ENCODE measurements around the gene NFE2. TPM values are rescaled to one million over a fixed set of nuclear protein-coding genes. Genes with fewer than 3 reads are reported as not detected.

NFE2 gene
- total RNA-seq, 1 donor from 2014 or later: 0.49 TPM

DNA sequence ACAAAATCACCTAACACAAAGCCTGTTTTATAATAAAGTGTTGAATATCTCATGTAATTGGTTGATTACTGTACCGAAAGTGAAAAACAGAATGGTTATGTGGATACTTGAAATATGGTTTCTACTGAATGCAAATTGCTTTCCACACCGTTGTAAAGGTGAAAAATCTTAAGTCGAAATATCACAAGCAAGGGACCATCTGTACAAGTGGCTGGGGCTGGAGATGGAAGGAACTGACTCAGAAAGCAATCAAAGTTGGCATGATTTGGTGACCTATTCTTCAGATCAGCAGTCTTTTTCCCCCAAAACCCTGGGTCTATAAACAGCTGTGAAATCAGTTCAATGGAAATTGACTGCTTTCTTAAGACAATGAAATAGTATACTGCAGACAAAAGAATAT, 24.4 kb downstream of the NFE2 start:
- DNase-seq (ENCODE audit: low spot score): no peak

DNA sequence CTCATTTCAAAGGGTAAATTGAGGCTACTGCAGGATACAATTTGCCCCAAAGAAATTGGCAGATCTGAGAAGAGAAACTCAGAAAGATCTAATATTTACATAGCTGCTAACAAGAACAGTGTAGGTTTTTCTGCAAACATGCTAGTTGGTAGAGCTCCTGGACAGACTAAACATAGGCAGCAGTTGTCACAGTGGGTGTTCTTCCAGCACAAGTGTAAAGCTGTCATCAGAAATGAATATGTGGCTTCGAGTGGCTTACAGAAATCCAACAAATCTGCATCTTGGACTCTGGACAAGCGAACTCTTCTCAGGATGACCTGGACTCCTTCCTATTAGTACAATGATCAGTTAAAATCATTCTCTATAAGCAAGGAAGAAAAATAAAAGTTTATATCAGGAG, 26.8 kb downstream of the NFE2 start:
- Mint-ChIP-seq H3K27ac (ENCODE audit: unreplicated experiment) (no peak overlapping the region), H3K4me3 (ENCODE audit: unreplicated experiment) (no peak overlapping the region), H3K27me3 (ENCODE audit: unreplicated experiment) (no peaks in the 10 kb centered on the region), H3K9me3 (ENCODE audit: unreplicated experiment) (no peaks in the 10 kb centered on the region), H3K4me1 (ENCODE audit: unreplicated experiment) (peaks cover 11% of the 10 kb centered on the region), H3K36me3 (ENCODE audit: low read depth, unreplicated experiment) (peaks cover 14% of the 10 kb centered on the region)
- TF ChIP-seq, protein P1, sequence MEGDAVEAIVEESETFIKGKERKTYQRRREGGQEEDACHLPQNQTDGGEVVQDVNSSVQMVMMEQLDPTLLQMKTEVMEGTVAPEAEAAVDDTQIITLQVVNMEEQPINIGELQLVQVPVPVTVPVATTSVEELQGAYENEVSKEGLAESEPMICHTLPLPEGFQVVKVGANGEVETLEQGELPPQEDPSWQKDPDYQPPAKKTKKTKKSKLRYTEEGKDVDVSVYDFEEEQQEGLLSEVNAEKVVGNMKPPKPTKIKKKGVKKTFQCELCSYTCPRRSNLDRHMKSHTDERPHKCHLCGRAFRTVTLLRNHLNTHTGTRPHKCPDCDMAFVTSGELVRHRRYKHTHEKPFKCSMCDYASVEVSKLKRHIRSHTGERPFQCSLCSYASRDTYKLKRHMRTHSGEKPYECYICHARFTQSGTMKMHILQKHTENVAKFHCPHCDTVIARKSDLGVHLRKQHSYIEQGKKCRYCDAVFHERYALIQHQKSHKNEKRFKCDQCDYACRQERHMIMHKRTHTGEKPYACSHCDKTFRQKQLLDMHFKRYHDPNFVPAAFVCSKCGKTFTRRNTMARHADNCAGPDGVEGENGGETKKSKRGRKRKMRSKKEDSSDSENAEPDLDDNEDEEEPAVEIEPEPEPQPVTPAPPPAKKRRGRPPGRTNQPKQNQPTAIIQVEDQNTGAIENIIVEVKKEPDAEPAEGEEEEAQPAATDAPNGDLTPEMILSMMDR (IDR thresholded peaks at IDR 0.05; ENCODE audit: unreplicated experiment): no peak
- no peak for DNase-seq (ENCODE audit: low spot score)

More for the DNA sequence above, 24.4 kb downstream of the NFE2 start:
- no peaks in the 10 kb centered on the region for H3K27me3 Mint-ChIP-seq (ENCODE audit: unreplicated experiment)
- no peak overlapping the region for H3K27ac Mint-ChIP-seq (ENCODE audit: unreplicated experiment)
- H3K9me3 Mint-ChIP-seq (ENCODE audit: unreplicated experiment): no peaks in the 10 kb centered on the region
- TF ChIP-seq, protein P1 (IDR thresholded peaks at IDR 0.05; ENCODE audit: unreplicated experiment): no peak
- peaks cover 13% of the 10 kb centered on the region for H3K4me1 Mint-ChIP-seq (ENCODE audit: unreplicated experiment)
- H3K4me3 Mint-ChIP-seq (ENCODE audit: unreplicated experiment): peak overlapping the region; percentile 52
- peaks cover 16% of the 10 kb centered on the region for H3K36me3 Mint-ChIP-seq (ENCODE audit: low read depth, unreplicated experiment)

DNA sequence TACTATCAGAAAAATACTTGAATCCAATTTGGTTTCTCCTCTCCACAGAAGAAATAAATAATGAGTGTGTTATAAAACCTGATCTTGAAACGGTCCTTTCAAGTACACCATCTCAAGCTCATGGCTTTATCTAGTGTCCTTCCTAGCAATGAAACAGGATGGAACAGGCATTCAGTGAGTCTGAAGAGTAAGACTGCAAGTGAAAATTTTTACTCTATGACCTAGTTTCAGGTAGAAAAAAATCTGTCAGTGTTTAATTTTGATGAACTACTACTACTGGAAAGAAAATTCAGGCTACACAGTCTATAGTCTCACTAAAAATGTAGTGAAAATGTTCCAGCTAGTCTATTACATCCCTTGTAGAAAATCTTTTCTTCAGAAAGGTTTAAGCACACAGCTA, 28.6 kb downstream of the NFE2 start:
- Mint-ChIP-seq H3K27ac (ENCODE audit: unreplicated experiment) (no peak overlapping the region), H3K4me3 (ENCODE audit: unreplicated experiment) (no peak overlapping the region), H3K36me3 (ENCODE audit: low read depth, unreplicated experiment) (peaks cover 14% of the 10 kb centered on the region), H3K9me3 (ENCODE audit: unreplicated experiment) (no peaks in the 10 kb centered on the region), H3K27me3 (ENCODE audit: unreplicated experiment) (no peaks in the 10 kb centered on the region), H3K4me1 (ENCODE audit: unreplicated experiment) (no peaks in the 10 kb centered on the region)
- no peak for DNase-seq (ENCODE audit: low spot score)
- TF ChIP-seq, protein P1 (IDR thresholded peaks at IDR 0.05; ENCODE audit: unreplicated experiment): no peak

DNA sequence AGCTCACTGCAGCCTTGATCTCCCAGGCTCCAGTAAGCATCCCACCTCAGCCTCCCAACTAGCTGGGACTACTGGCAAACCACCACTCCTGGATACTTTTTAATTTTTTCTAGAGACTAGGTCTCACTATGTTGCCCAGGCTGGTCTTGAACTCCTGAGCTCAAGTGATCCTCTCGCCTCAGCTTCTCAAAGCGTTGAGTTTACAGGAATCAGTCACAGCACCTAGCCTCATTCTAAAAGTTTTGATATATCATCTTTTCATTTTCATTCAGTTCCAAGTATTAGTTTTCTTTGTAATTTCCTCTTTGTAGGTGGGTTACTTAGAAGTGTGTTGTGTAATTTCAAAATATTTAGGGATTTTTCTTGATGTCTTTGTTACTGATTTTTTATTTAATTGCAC, 30.5 kb downstream of the NFE2 start:
- no peak overlapping the region for H3K4me3 Mint-ChIP-seq (ENCODE audit: unreplicated experiment)
- H3K36me3 Mint-ChIP-seq (ENCODE audit: low read depth, unreplicated experiment): peaks cover 9% of the 10 kb centered on the region
- H3K9me3 Mint-ChIP-seq (ENCODE audit: unreplicated experiment): no peaks in the 10 kb centered on the region
- TF ChIP-seq, protein P1 (IDR thresholded peaks at IDR 0.05; ENCODE audit: unreplicated experiment): no peak
- H3K27me3 Mint-ChIP-seq (ENCODE audit: unreplicated experiment): no peaks in the 10 kb centered on the region
- peak overlapping the region; percentile 9 for H3K27ac Mint-ChIP-seq (ENCODE audit: unreplicated experiment)
- peaks cover under 1% of the 10 kb centered on the region for H3K4me1 Mint-ChIP-seq (ENCODE audit: unreplicated experiment)
- DNase-seq (ENCODE audit: low spot score): no peak

DNA sequence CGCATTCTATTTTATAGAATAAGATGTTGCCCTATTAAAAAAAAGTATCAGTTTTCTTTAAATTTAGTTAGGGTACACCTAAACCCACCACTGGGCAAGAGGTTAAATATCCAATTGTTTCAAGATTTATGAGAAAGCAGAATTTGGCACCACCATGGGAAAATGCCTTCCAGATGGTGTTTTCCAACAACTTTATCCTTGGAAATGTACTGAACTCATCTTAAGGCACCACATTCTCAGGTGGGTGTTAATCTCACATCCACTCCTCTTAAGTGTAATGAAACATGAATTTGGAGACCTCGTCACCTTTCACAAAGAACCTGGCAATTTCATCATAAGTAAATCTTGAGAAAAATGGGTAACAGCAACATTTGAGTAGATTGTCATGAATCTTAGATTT, 34.0 kb downstream of the NFE2 start:
- no peak for DNase-seq (ENCODE audit: low spot score)
- TF ChIP-seq, protein P1 (IDR thresholded peaks at IDR 0.05; ENCODE audit: unreplicated experiment): no peak
- H3K4me1 Mint-ChIP-seq (ENCODE audit: unreplicated experiment): peaks cover 9% of the 10 kb centered on the region
- H3K4me3 Mint-ChIP-seq (ENCODE audit: unreplicated experiment): no peak overlapping the region
- H3K27ac Mint-ChIP-seq (ENCODE audit: unreplicated experiment): no peak overlapping the region
- H3K27me3 Mint-ChIP-seq (ENCODE audit: unreplicated experiment): no peaks in the 10 kb centered on the region
- H3K36me3 Mint-ChIP-seq (ENCODE audit: low read depth, unreplicated experiment): peaks cover 3% of the 10 kb centered on the region
- H3K9me3 Mint-ChIP-seq (ENCODE audit: unreplicated experiment): no peaks in the 10 kb centered on the region
